ENCODE measurements around the gene MIPEP. TPM values are rescaled to one million over a fixed set of nuclear protein-coding genes. Genes with fewer than 3 reads are reported as not detected.

Gene MIPEP
- total RNA-seq, 1 donor from 2014 or later = 15.7 TPM

- H3K4me1 Mint-ChIP-seq (ENCODE audit: low read depth) = peaks cover 5% of the 10 kb centered on the region
- H3K36me3 Mint-ChIP-seq (ENCODE audit: insufficient read depth) = no peaks in the 10 kb centered on the region
- H3K4me3 Mint-ChIP-seq (ENCODE audit: low read depth) = no peak overlapping the region
Observed at GRCh38 chr13:23909606-23910005, 20.4 kb upstream of the MIPEP start.

GRCh38 chr13:23905766-23906165, 16.6 kb upstream of the MIPEP start:
- H3K36me3 Mint-ChIP-seq (ENCODE audit: insufficient read depth) = no peaks in the 10 kb centered on the region
- no peaks in the 10 kb centered on the region for H3K9me3 Mint-ChIP-seq (ENCODE audit: low read depth)
- no peak overlapping the region for H3K27ac Mint-ChIP-seq
- H3K27me3 Mint-ChIP-seq = peaks cover 24% of the 10 kb centered on the region
- H3K4me3 Mint-ChIP-seq (ENCODE audit: low read depth) = no peak overlapping the region
- no peak for TF ChIP-seq CTCF (IDR thresholded peaks at IDR 0.05; ENCODE audit: unreplicated experiment)
- H3K4me1 Mint-ChIP-seq (ENCODE audit: low read depth) = peaks cover 5% of the 10 kb centered on the region
- no peak for DNase-seq (ENCODE audit: low spot score, unreplicated experiment)

More at GRCh38 chr13:23909606-23910005, 20.4 kb upstream of the MIPEP start:
- TF ChIP-seq CTCF (IDR thresholded peaks at IDR 0.05; ENCODE audit: unreplicated experiment) = no peak
- DNase-seq (ENCODE audit: low spot score, unreplicated experiment) = no peak
- no peaks in the 10 kb centered on the region for H3K9me3 Mint-ChIP-seq (ENCODE audit: low read depth)
- H3K27me3 Mint-ChIP-seq = peaks cover 4% of the 10 kb centered on the region
- no peak overlapping the region for H3K27ac Mint-ChIP-seq

DNA sequence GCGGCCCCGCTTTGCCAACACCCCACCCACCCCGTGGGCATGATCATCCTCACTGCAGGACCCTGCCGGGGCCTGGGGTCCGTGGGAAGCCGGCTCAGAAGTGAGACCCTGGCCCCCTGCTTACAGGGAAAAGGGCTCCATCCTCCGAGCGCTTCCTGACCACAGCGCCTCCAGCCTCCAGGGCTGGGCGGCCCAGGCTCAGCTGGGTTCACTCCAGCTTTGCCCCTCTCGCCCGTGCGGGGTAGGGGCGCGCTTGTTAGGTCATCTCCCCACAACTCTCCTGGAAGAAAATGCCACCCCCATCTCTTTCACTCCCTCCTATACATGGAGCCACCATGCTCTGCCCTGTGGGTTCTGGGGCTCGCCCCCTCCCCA, 14.7 kb upstream of the MIPEP start:
- no peak for TF ChIP-seq CTCF (IDR thresholded peaks at IDR 0.05; ENCODE audit: unreplicated experiment)
- DNase-seq (ENCODE audit: low spot score, unreplicated experiment) = no peak
- no peak overlapping the region for H3K27ac Mint-ChIP-seq
- no peak overlapping the region for H3K4me3 Mint-ChIP-seq (ENCODE audit: low read depth)
- H3K36me3 Mint-ChIP-seq (ENCODE audit: insufficient read depth) = no peaks in the 10 kb centered on the region
- peaks cover 27% of the 10 kb centered on the region for H3K27me3 Mint-ChIP-seq
- H3K9me3 Mint-ChIP-seq (ENCODE audit: low read depth) = no peaks in the 10 kb centered on the region
- H3K4me1 Mint-ChIP-seq (ENCODE audit: low read depth) = no peaks in the 10 kb centered on the region

DNA sequence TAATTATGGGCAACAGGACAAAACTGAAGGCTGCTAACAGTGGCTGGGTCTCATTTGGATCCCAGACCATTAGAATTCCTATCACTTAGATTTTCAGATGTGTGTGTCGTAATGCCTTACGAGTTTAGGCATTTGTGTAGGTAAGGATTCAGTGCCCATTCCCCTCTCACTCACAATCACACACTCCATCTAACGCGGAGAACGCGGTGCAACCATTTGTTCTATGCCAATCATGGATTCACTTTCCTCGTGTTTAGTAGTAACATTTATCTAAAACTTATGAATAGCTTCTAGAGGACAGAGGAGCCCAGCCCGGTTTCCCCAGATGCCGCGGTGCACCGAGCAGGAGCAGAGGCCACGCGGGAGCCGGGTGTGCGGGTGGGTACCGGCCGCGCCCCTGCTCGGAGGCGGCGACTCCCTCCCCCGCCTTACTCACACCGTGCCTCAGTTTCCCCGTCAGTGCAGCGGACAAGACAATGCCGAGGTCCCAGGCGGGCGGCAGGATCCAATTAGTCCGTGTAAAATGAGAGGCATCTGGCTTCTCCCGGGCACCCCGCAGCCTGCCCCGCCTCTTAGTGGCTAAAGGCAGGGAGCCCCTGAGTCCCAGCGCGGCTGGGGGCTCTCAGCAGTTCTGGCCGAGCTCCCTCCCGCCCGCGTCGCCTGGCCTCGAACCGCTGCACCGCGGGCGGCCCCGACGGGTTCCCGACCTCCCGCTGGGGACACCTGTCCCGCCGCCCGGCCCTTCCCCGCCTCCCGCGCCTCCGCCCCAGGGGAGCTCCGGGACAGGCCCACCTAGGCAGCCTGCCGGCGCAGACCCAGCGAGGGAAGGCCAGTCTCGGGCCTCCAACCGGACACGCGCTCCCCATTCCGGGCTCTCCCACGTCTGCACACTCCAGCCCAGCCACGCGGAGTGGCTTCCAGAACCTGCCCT, 14.0 kb upstream of the MIPEP start:
- Mint-ChIP-seq H3K27ac (no peak overlapping the region), H3K4me1 (ENCODE audit: low read depth) (no peaks in the 10 kb centered on the region), H3K4me3 (ENCODE audit: low read depth) (no peak overlapping the region)

DNA sequence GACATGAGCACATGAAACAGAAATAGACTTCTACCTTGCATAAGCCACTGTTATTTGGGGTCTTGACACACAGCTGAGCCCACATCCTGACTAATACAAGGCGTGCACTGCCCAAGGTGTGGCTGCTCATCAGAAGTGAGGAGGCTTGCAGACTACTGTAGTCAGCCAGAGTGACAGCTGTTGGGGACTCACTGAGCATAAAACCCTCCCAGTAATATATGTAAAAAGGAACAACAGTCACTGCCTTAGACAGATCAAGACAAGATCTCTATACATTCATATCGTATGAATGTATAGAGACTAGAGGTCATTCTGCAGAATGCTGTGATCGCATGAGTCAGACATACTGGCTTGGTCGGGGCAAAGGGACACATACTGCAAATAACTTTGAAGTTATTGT, 12.2 kb upstream of the MIPEP start:
- no peaks in the 10 kb centered on the region for H3K4me1 Mint-ChIP-seq (ENCODE audit: low read depth)
- TF ChIP-seq CTCF (IDR thresholded peaks at IDR 0.05; ENCODE audit: unreplicated experiment) = no peak
- H3K4me3 Mint-ChIP-seq (ENCODE audit: low read depth) = no peak overlapping the region
- no peaks in the 10 kb centered on the region for H3K9me3 Mint-ChIP-seq (ENCODE audit: low read depth)
- no peak for DNase-seq (ENCODE audit: low spot score, unreplicated experiment)
- peaks cover 31% of the 10 kb centered on the region for H3K27me3 Mint-ChIP-seq
- H3K27ac Mint-ChIP-seq = no peak overlapping the region
- no peaks in the 10 kb centered on the region for H3K36me3 Mint-ChIP-seq (ENCODE audit: insufficient read depth)

More for the DNA sequence above, 14.0 kb upstream of the MIPEP start:
- peaks cover 27% of the 10 kb centered on the region for H3K27me3 Mint-ChIP-seq
- H3K9me3 Mint-ChIP-seq (ENCODE audit: low read depth) = no peaks in the 10 kb centered on the region
- no peak for TF ChIP-seq CTCF (IDR thresholded peaks at IDR 0.05; ENCODE audit: unreplicated experiment)
- no peak for DNase-seq (ENCODE audit: low spot score, unreplicated experiment)
- H3K36me3 Mint-ChIP-seq (ENCODE audit: insufficient read depth) = no peaks in the 10 kb centered on the region

All from progenitor cell of endocrine pancreas (in vitro differentiated cells).